ENCODE results near the gene SAAL1.

SAAL1 gene

DNA sequence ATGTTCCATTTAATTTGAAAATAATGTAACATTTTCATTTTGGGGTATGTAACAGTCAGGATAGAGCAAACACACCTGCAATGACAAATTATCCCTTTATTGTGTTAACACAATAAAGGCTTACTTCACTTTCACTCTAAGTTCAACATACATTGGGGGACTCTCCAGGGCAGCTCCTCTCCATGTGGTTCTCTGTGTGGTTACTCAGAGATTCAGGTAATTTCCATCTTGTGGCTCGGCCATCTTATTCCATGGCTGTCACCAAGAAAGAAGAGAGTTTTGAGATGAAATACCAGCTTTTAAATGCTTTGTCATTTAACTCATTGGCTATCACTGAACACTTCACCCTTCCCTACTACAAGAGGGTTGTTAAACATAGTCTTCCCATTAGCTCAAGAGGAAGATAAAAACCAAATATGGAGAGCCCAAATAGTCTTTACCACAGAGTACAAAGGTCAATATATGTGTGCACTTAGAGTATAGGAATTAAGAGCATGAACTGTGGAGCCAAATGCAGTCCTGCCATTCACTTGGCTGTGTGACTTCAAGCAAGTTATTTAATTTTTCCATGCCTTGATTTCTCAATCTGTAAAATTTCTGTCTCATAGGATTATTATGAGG lies 49.2 kb downstream of the SAAL1 start:
- WGBS (ENCODE audit: extremely low coverage, insufficient coverage, low lambda C conversion rate): no CpG with 5 or more reads among the region's 1 CpG
- no peak overlapping the region for H4K5ac ChIP-seq (ENCODE audit: low read length)
- no peak overlapping the region for H3K4ac ChIP-seq (ENCODE audit: low read depth, low read length)
- no peak for DNase-seq
- no peaks in the 10 kb centered on the region for H3K36me3 ChIP-seq (ENCODE audit: control insufficient read depth, insufficient read depth, low read length)
- H3K4me2 ChIP-seq (ENCODE audit: low read length): no peak overlapping the region
- H2BK15ac ChIP-seq (replicated peaks; ENCODE audit: low read depth): no peak overlapping the region
- no peaks in the 10 kb centered on the region for H3K27me3 ChIP-seq (ENCODE audit: insufficient read depth, low read length, poor library complexity)
- no peak overlapping the region for H2BK5ac ChIP-seq (ENCODE audit: low read length)
- H3K79me1 ChIP-seq (ENCODE audit: low read length): no peaks in the 10 kb centered on the region
- no peak overlapping the region for H3K56ac ChIP-seq (ENCODE audit: low read length)
- H3K9ac ChIP-seq (ENCODE audit: low read length): no peak overlapping the region
- no peak overlapping the region for H2AK5ac ChIP-seq (ENCODE audit: low read length)
- H3K18ac ChIP-seq (ENCODE audit: low read length): no peak overlapping the region
- H4K8ac ChIP-seq (ENCODE audit: low read depth, low read length): no peak overlapping the region
- no peak overlapping the region for H2BK120ac ChIP-seq (ENCODE audit: low read depth, low read length)
- H3K4me3 ChIP-seq (ENCODE audit: low read length): no peak overlapping the region
- H3K27ac ChIP-seq (ENCODE audit: low read depth, low read length): no peak overlapping the region
- H3K23ac ChIP-seq (ENCODE audit: low read length): no peak overlapping the region
- H3K79me2 ChIP-seq (ENCODE audit: control insufficient read depth, insufficient read depth, low read length): no peaks in the 10 kb centered on the region
- H3K4me1 ChIP-seq (ENCODE audit: control insufficient read depth, low read depth, low read length): no peaks in the 10 kb centered on the region

DNA sequence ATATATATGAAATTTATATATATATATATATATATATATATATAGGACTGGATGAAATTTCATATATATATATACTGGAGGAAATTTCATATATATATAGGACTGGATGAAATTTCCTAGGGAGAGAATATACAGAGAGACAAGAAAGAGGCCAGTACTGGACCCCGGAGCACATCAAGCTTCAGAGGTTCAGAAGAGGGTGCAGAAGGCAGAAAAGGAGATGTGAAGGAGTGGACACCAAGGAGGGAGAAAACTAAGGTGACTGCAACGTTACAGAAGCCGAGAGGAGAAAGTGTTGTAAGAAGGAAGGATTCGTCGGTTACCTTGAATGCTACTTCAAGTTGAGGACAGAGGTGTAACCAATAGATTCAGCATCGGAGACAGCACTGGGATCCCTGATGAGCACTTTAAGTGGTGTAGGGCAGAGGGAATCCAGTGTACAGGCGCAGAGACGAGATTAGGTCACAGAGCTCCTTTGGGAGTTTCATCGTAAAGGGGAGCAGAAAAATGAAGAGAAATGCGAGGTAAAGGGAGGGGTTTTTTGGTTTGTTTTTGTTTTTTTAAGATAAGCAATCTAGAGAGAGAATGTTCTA lies 51.3 kb downstream of the SAAL1 start:
- Histone ChIP-seq H3K23ac (ENCODE audit: low read length) (no peak overlapping the region), H2BK15ac (replicated peaks; ENCODE audit: low read depth) (no peak overlapping the region), H3K56ac (ENCODE audit: low read length) (no peak overlapping the region), H4K8ac (ENCODE audit: low read depth, low read length) (no peak overlapping the region), H3K27ac (ENCODE audit: low read depth, low read length) (no peak overlapping the region), H3K79me1 (ENCODE audit: low read length) (no peaks in the 10 kb centered on the region), H3K27me3 (ENCODE audit: insufficient read depth, low read length, poor library complexity) (no peaks in the 10 kb centered on the region), H3K79me2 (ENCODE audit: control insufficient read depth, insufficient read depth, low read length) (no peaks in the 10 kb centered on the region), H3K4me2 (ENCODE audit: low read length) (no peak overlapping the region), H3K4me1 (ENCODE audit: control insufficient read depth, low read depth, low read length) (no peaks in the 10 kb centered on the region), H4K5ac (ENCODE audit: low read length) (no peak overlapping the region), H3K4ac (ENCODE audit: low read depth, low read length) (no peak overlapping the region), H2BK120ac (ENCODE audit: low read depth, low read length) (no peak overlapping the region), H3K36me3 (ENCODE audit: control insufficient read depth, insufficient read depth, low read length) (no peaks in the 10 kb centered on the region), H2AK5ac (ENCODE audit: low read length) (no peak overlapping the region), H2BK5ac (ENCODE audit: low read length) (no peak overlapping the region), H3K18ac (ENCODE audit: low read length) (no peak overlapping the region), H3K9ac (ENCODE audit: low read length) (no peak overlapping the region), H3K4me3 (ENCODE audit: low read length) (no peak overlapping the region)
- no peak for DNase-seq
- WGBS (ENCODE audit: extremely low coverage, insufficient coverage, low lambda C conversion rate): 100% methylated on average over 2 of the region's 10 CpGs

DNA sequence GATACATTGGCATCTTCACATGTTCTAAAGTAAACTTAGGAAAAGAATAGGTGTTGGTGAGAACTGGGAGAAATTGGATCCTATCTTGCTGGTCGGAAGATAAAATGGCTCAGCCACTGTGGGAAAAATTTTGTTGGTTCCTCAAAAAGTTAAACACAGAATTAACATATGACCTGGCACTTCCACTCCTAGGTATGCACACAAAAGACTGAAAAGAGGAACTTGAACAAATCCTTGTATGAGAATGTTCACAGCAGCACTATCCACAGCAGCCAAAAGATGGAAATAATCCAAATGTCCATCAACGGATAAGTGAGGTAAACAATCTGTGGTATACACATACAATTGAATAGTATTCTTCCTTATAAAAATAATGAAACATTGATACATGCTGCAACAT lies 55.0 kb downstream of the SAAL1 start:
- Histone ChIP-seq H3K27ac (ENCODE audit: low read depth, low read length) (no peak overlapping the region), H3K79me1 (ENCODE audit: low read length) (no peaks in the 10 kb centered on the region), H3K79me2 (ENCODE audit: control insufficient read depth, insufficient read depth, low read length) (no peaks in the 10 kb centered on the region), H3K9ac (ENCODE audit: low read length) (no peak overlapping the region), H3K18ac (ENCODE audit: low read length) (no peak overlapping the region), H4K8ac (ENCODE audit: low read depth, low read length) (no peak overlapping the region), H4K5ac (ENCODE audit: low read length) (no peak overlapping the region), H3K36me3 (ENCODE audit: control insufficient read depth, insufficient read depth, low read length) (no peaks in the 10 kb centered on the region), H3K23ac (ENCODE audit: low read length) (no peak overlapping the region), H3K4ac (ENCODE audit: low read depth, low read length) (no peak overlapping the region), H3K4me1 (ENCODE audit: control insufficient read depth, low read depth, low read length) (no peaks in the 10 kb centered on the region), H2AK5ac (ENCODE audit: low read length) (no peak overlapping the region), H2BK5ac (ENCODE audit: low read length) (no peak overlapping the region), H2BK120ac (ENCODE audit: low read depth, low read length) (no peak overlapping the region), H2BK15ac (replicated peaks; ENCODE audit: low read depth) (no peak overlapping the region), H3K4me3 (ENCODE audit: low read length) (no peak overlapping the region), H3K56ac (ENCODE audit: low read length) (no peak overlapping the region), H3K4me2 (ENCODE audit: low read length) (no peak overlapping the region), H3K27me3 (ENCODE audit: insufficient read depth, low read length, poor library complexity) (peaks cover 8% of the 10 kb centered on the region)
- WGBS (ENCODE audit: extremely low coverage, insufficient coverage, low lambda C conversion rate): no CpG with 5 or more reads among the region's 2 CpGs
- DNase-seq: no peak

DNA sequence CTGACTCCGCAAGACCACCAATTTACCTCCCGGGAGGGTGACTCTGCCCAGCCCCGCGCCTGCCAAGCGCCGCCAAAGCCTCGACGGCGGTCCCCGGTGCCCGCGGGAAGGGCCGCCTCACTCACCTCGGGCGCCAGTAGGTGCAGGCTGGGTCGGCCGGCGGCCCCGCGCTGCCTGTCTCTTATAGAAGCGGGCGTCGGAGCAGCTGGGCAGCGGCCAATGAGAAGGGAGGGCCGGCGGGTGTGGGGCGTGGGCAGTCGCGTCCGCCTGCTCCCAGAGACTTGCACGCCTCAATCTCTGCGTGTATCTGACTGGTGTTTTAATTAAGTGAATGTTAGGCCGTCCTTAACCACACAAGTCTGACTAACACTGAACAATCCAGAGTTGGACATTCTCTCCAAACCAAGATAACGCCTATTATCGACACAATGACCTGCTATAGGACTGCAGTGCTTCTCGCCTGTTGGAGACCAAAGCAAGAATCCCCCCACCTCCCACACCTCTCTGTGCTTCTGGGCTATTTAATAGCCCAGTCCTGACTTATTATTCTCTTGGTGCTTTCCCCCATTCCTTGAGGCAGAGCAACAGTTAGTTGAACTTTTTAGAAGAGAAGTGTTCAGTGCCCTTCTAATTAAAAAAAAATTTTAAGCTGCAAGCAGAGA lies 59.6 kb downstream of the SAAL1 start, which contains the start of gene TPH1:
TSS of gene TPH1 (minus strand) at position 154 of the 662 bp plus-strand sequence. CDS start 5,507 bp downstream, outside the sequence.
- no CpG with 5 or more reads among the region's 36 CpGs for WGBS (ENCODE audit: extremely low coverage, insufficient coverage, low lambda C conversion rate)
- H4K5ac ChIP-seq (ENCODE audit: low read length): no peak within 1 kb of the TSS
- peak within 1 kb of the TSS; percentile 48 for H3K4me2 ChIP-seq (ENCODE audit: low read length)
- no peak within 1 kb of the TSS for H3K27ac ChIP-seq (ENCODE audit: low read depth, low read length)
- no peak within 1 kb of the TSS for H2BK5ac ChIP-seq (ENCODE audit: low read length)
- H3K79me2 ChIP-seq (ENCODE audit: control insufficient read depth, insufficient read depth, low read length): no peaks in the 10 kb centered on the region
- H3K36me3 ChIP-seq (ENCODE audit: control insufficient read depth, insufficient read depth, low read length): no peaks in the 10 kb centered on the region
- no peak within 1 kb of the TSS for H3K4me3 ChIP-seq (ENCODE audit: low read length)
- peak; percentile 47 for DNase-seq
- no peak within 1 kb of the TSS for H3K4ac ChIP-seq (ENCODE audit: low read depth, low read length)
- H3K79me1 ChIP-seq (ENCODE audit: low read length): no peaks in the 10 kb centered on the region
- no peak within 1 kb of the TSS for H3K18ac ChIP-seq (ENCODE audit: low read length)
- H3K4me1 ChIP-seq (ENCODE audit: control insufficient read depth, low read depth, low read length): no peaks in the 10 kb centered on the region
- peaks cover 17% of the 10 kb centered on the region for H3K27me3 ChIP-seq (ENCODE audit: insufficient read depth, low read length, poor library complexity)
- H2BK120ac ChIP-seq (ENCODE audit: low read depth, low read length): no peak within 1 kb of the TSS
- H3K9ac ChIP-seq (ENCODE audit: low read length): no peak within 1 kb of the TSS
- H3K23ac ChIP-seq (ENCODE audit: low read length): no peak within 1 kb of the TSS
- no peak within 1 kb of the TSS for H2BK15ac ChIP-seq (replicated peaks; ENCODE audit: low read depth)
- H3K56ac ChIP-seq (ENCODE audit: low read length): peak within 1 kb of the TSS; percentile 10
- H4K8ac ChIP-seq (ENCODE audit: low read depth, low read length): no peak within 1 kb of the TSS
- H2AK5ac ChIP-seq (ENCODE audit: low read length): no peak within 1 kb of the TSS

DNA sequence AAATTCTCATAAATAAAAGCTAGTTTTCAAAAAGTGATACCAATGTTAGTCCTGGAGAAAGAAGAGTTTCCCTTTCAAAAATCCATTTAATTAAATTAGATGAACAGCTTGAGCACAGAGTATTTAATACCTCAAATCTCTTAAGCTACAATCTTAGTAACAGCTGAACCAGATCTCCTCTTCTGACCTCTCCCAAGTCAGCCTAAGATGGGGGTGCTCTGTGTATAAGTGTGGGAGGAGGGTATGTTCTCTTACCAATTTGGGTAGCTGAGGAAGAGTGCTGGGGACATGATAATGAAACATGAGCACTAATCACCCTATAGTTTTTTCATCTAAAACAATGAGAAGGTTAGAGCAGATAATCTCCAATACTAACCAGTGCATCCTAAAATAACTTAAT lies 69.4 kb downstream of the SAAL1 start:
- Histone ChIP-seq H3K79me2 (ENCODE audit: control insufficient read depth, insufficient read depth, low read length) (no peaks in the 10 kb centered on the region), H3K4me1 (ENCODE audit: control insufficient read depth, low read depth, low read length) (no peaks in the 10 kb centered on the region), H3K27me3 (ENCODE audit: insufficient read depth, low read length, poor library complexity) (no peaks in the 10 kb centered on the region), H3K18ac (ENCODE audit: low read length) (no peak overlapping the region), H3K56ac (ENCODE audit: low read length) (no peak overlapping the region), H3K4me3 (ENCODE audit: low read length) (no peak overlapping the region), H3K4me2 (ENCODE audit: low read length) (no peak overlapping the region), H2AK5ac (ENCODE audit: low read length) (no peak overlapping the region), H3K9ac (ENCODE audit: low read length) (no peak overlapping the region), H2BK15ac (replicated peaks; ENCODE audit: low read depth) (no peak overlapping the region), H4K8ac (ENCODE audit: low read depth, low read length) (no peak overlapping the region), H3K79me1 (ENCODE audit: low read length) (no peaks in the 10 kb centered on the region), H2BK120ac (ENCODE audit: low read depth, low read length) (no peak overlapping the region), H3K4ac (ENCODE audit: low read depth, low read length) (no peak overlapping the region), H3K27ac (ENCODE audit: low read depth, low read length) (no peak overlapping the region), H4K5ac (ENCODE audit: low read length) (no peak overlapping the region), H2BK5ac (ENCODE audit: low read length) (no peak overlapping the region), H3K23ac (ENCODE audit: low read length) (no peak overlapping the region), H3K36me3 (ENCODE audit: control insufficient read depth, insufficient read depth, low read length) (no peaks in the 10 kb centered on the region)
- DNase-seq: no peak

Data from mesendoderm (in vitro differentiated cells).